ENCODE results near the gene ATG12. TPM values are rescaled to one million over a fixed set of nuclear protein-coding genes. Genes with fewer than 3 reads are reported as not detected.

ATG12 gene
- total and polyA plus RNA-seq, 4 donors = 31.2 to 75.4 (median 33.8) TPM

GRCh38 chr5:115838885-115839518, 2.4 kb downstream of the ATG12 start:
- DNase-seq (peak in 2 of 3 donors; percentile 72 to 80), ATAC-seq (ENCODE audit: insufficient read depth, low FRiP score) (no peak)
- TF ChIP-seq CTCF (IDR thresholded peaks at IDR 0.05; ENCODE audit: control extremely low read depth, extremely low read depth) = peak; percentile 29
- H3K27ac ChIP-seq (ENCODE audit: low read depth in 1 of 2, low read length in 1 of 2) = no peak overlapping the region
- no peaks in the 10 kb centered on the region for H3K9me3 ChIP-seq (ENCODE audit: control insufficient read depth in 4 of 4, insufficient read depth in 3 of 4, low read length in 3 of 4)
- H3K36me3 ChIP-seq (ENCODE audit: control insufficient read depth in 4 of 4, insufficient read depth in 4 of 4, low read length in 4 of 4) = peaks cover 4 to 19% (median 15%) of the 10 kb centered on the region in 4 donors
- no peaks in the 10 kb centered on the region for H3K27me3 ChIP-seq (ENCODE audit: control insufficient read depth in 3 of 3, insufficient read depth in 3 of 3, low read length in 2 of 3)
- H3K4me1 ChIP-seq (ENCODE audit: control insufficient read depth in 5 of 5, insufficient read depth in 5 of 5, low read length in 5 of 5) = peaks cover 3 to 34% (median 13%) of the 10 kb centered on the region in 5 donors
- H3K9ac ChIP-seq (ENCODE audit: insufficient read depth in 1 of 2, low read length in 2 of 2) = no peak overlapping the region
- WGBS, 2 donors = 43 to 52% methylated on average over 10 of the region's 10 CpGs
- H3K4me3 ChIP-seq = no peak overlapping the region

- no peak overlapping the region for H3K4me3 ChIP-seq
- no peak overlapping the region for H3K27ac ChIP-seq (ENCODE audit: low read depth in 1 of 2, low read length in 1 of 2)
- no peaks in the 10 kb centered on the region for H3K9me3 ChIP-seq (ENCODE audit: control insufficient read depth in 4 of 4, insufficient read depth in 3 of 4, low read length in 3 of 4)
- H3K4me1 ChIP-seq (ENCODE audit: control insufficient read depth in 5 of 5, insufficient read depth in 5 of 5, low read length in 5 of 5) = peaks cover 0 to 17% (median 5%) of the 10 kb centered on the region in 5 donors
- ATAC-seq (ENCODE audit: insufficient read depth, low FRiP score) (no peak), DNase-seq (no peak)
- H3K36me3 ChIP-seq (ENCODE audit: control insufficient read depth in 4 of 4, insufficient read depth in 4 of 4, low read length in 4 of 4) = peaks cover 6 to 34% (median 20%) of the 10 kb centered on the region in 4 donors
- no peak for TF ChIP-seq CTCF (IDR thresholded peaks at IDR 0.05; ENCODE audit: control extremely low read depth, extremely low read depth)
- 91 to 92% methylated on average over 4 of the region's 4 CpGs for WGBS, 2 donors
- no peaks in the 10 kb centered on the region for H3K27me3 ChIP-seq (ENCODE audit: control insufficient read depth in 3 of 3, insufficient read depth in 3 of 3, low read length in 2 of 3)
- H3K9ac ChIP-seq (ENCODE audit: insufficient read depth in 1 of 2, low read length in 2 of 2) = no peak overlapping the region
Measured at GRCh38 chr5:115835481-115835880, 5.9 kb downstream of the ATG12 start.

- no peak overlapping the region for H3K27ac ChIP-seq (ENCODE audit: low read depth in 1 of 2, low read length in 1 of 2)
- no peaks in the 10 kb centered on the region for H3K27me3 ChIP-seq (ENCODE audit: control insufficient read depth in 3 of 3, insufficient read depth in 3 of 3, low read length in 2 of 3)
- H3K4me3 ChIP-seq = no peak overlapping the region
- ATAC-seq (ENCODE audit: insufficient read depth, low FRiP score) = peak; percentile 66
- 51 to 52% methylated on average over 2 of the region's 2 CpGs for WGBS, 2 donors
- H3K36me3 ChIP-seq (ENCODE audit: control insufficient read depth in 4 of 4, insufficient read depth in 4 of 4, low read length in 4 of 4) = peaks cover 5 to 38% (median 16%) of the 10 kb centered on the region in 4 donors
- H3K9ac ChIP-seq (ENCODE audit: insufficient read depth in 1 of 2, low read length in 2 of 2) = no peak overlapping the region
- no peaks in the 10 kb centered on the region for H3K9me3 ChIP-seq (ENCODE audit: control insufficient read depth in 4 of 4, insufficient read depth in 3 of 4, low read length in 3 of 4)
- peak; percentile 21 for TF ChIP-seq CTCF (IDR thresholded peaks at IDR 0.05; ENCODE audit: control extremely low read depth, extremely low read depth)
- H3K4me1 ChIP-seq (ENCODE audit: control insufficient read depth in 5 of 5, insufficient read depth in 5 of 5, low read length in 5 of 5) = no peaks in the 10 kb centered on the region
- DNase-seq = peak; percentile 26 to 73 (median 69)
Measured at GRCh38 chr5:115831163-115831768, 10.1 kb downstream of the ATG12 start.

Measured in lung (tissue), 12 donors.